Measurements from ENCODE around the gene SEMA4B. TPM values are rescaled to one million over a fixed set of nuclear protein-coding genes. Genes with fewer than 3 reads are reported as not detected.

The SEMA4B gene
- total and polyA plus RNA-seq, 9 donors, result 2.1 to 9.6 (median 7.0) TPM

DNA sequence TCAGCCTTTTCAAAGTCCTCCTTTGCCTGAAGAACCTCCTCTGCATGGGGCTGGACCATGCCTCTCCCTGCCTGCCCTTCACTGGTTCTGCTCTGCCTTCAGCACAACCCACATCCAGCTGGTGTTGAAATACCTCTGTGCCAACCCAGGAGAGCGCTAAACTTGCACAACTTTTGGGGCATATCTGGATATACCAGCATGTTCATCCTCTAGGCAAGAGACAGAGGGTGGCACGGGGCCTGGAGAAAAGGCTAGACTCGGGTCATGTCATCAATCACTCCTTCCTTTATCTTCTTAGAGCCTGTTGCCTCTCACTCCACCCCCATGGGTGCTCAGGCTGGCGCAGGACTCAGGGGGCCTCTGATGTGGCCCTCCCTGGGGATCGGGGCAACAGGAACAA is 4.8 kb downstream of the SEMA4B start:
- Histone ChIP-seq H3K4me3 (ENCODE audit: low read length) (no peak overlapping the region), H3K36me3 (ENCODE audit: control insufficient read depth, insufficient read depth, low read length) (no peaks in the 10 kb centered on the region), H3K4me1 (ENCODE audit: control insufficient read depth, insufficient read depth, low read length) (peaks cover 21% of the 10 kb centered on the region), H3K9me3 (replicated peaks; ENCODE audit: control insufficient read depth, low read depth, low read length) (no peaks in the 10 kb centered on the region), H3K27ac (ENCODE audit: low read length) (no peak overlapping the region), H3K27me3 (ENCODE audit: control insufficient read depth, insufficient read depth, low read length) (peaks cover 5% of the 10 kb centered on the region)
- 90% methylated on average over 4 of the region's 5 CpGs for WGBS (ENCODE audit: insufficient coverage)
- DNase-seq, result no peak

DNA sequence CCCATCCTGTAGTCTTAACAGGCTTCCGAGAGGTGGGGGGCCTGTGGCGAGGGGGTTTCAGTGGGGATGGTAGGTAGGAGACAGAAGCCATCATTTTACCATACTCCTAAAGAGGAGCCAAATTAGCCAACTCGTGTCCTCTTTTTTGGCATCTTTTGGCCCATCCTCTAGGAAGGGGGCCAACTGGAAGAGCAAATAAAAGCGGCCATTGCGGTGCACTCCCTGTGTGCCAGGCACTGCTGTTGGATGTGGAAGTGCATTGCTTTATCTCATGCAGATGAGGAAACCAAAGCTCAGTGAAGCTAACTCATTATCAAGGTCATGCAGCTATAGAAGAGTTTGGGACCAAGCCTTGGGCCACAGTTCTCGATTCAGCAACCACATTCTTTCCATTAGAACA is 6.1 kb downstream of the SEMA4B start:
- WGBS (ENCODE audit: insufficient coverage), result 94% methylated on average over 3 of the region's 6 CpGs
- Histone ChIP-seq H3K9me3 (replicated peaks; ENCODE audit: control insufficient read depth, low read depth, low read length) (no peaks in the 10 kb centered on the region), H3K27me3 (ENCODE audit: control insufficient read depth, insufficient read depth, low read length) (no peaks in the 10 kb centered on the region), H3K36me3 (ENCODE audit: control insufficient read depth, insufficient read depth, low read length) (no peaks in the 10 kb centered on the region), H3K4me1 (ENCODE audit: control insufficient read depth, insufficient read depth, low read length) (peaks cover 14% of the 10 kb centered on the region), H3K4me3 (ENCODE audit: low read length) (no peak overlapping the region), H3K27ac (ENCODE audit: low read length) (no peak overlapping the region)
- DNase-seq, result no peak

DNA sequence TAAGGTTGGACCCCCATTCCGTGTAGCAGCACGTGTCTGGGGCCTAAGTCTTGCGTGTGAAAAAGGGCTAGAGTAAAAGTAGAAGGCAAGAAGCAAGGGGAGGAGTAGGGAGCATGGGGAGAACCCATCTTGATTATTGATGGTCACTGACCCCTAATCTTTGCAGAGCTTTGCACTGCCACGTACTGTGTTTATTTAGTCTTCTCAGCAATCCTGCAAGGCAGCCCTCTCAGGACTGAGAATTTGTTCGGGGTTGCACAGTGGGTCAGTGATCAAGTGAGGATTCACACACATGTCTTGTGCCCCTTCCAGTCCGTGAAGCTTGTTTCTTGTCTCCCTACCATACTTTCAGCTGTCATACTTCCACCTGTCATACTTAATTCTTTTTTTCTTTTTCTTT is 7.2 kb downstream of the SEMA4B start:
- H3K4me3 ChIP-seq (ENCODE audit: low read length), result no peak overlapping the region
- no peak for DNase-seq
- no peaks in the 10 kb centered on the region for H3K27me3 ChIP-seq (ENCODE audit: control insufficient read depth, insufficient read depth, low read length)
- peaks cover 8% of the 10 kb centered on the region for H3K4me1 ChIP-seq (ENCODE audit: control insufficient read depth, insufficient read depth, low read length)
- no peaks in the 10 kb centered on the region for H3K36me3 ChIP-seq (ENCODE audit: control insufficient read depth, insufficient read depth, low read length)
- WGBS (ENCODE audit: insufficient coverage), result 88% methylated on average over 5 of the region's 6 CpGs
- no peaks in the 10 kb centered on the region for H3K9me3 ChIP-seq (replicated peaks; ENCODE audit: control insufficient read depth, low read depth, low read length)
- H3K27ac ChIP-seq (ENCODE audit: low read length), result no peak overlapping the region

DNA sequence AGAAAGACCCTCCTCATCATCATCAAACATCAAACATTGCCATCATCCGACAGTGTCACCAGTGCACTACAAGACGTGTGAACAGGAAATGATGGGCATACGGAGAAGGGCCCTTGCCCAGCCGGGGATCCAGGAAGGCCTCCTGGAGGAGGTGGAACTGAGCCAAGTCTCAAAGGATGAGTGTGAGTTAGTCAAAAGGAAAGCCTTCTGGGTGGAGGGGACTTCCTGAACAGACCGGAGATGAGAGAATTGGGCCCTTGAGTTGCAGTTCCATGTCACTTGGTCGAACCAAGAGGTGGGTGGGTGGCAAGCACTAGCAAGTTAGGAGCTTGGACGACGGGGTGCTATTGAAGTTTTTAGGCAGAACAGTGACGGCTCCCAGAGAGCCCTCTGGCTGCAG is 8.5 kb downstream of the SEMA4B start:
- 70% methylated on average over 8 of the region's 9 CpGs for WGBS (ENCODE audit: insufficient coverage)
- Histone ChIP-seq H3K27me3 (ENCODE audit: control insufficient read depth, insufficient read depth, low read length) (no peaks in the 10 kb centered on the region), H3K27ac (ENCODE audit: low read length) (no peak overlapping the region), H3K36me3 (ENCODE audit: control insufficient read depth, insufficient read depth, low read length) (no peaks in the 10 kb centered on the region), H3K4me3 (ENCODE audit: low read length) (no peak overlapping the region), H3K4me1 (ENCODE audit: control insufficient read depth, insufficient read depth, low read length) (peaks cover 5% of the 10 kb centered on the region), H3K9me3 (replicated peaks; ENCODE audit: control insufficient read depth, low read depth, low read length) (no peaks in the 10 kb centered on the region)
- no peak for DNase-seq

DNA sequence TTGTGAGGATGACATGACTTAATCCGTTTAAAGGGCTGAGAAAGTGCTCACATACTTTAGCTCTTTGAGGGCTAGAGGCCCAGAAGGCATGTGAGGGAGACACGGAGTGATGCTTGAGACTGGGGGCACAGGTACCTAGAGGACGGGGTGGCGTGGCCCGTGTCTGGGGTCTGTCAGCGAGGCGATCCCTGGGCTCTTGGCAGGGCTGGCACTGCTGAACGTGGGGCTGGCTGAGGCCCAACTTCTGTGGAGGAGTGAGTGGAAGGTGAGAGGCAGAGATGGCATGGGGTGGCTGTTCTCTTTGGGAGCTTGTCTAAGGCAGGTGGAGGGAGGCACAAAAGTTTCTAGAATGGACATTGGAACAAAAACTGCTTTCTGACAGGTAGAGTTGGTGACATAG is 9.5 kb downstream of the SEMA4B start:
- DNase-seq, result no peak
- peaks cover 5% of the 10 kb centered on the region for H3K4me1 ChIP-seq (ENCODE audit: control insufficient read depth, insufficient read depth, low read length)
- no peaks in the 10 kb centered on the region for H3K36me3 ChIP-seq (ENCODE audit: control insufficient read depth, insufficient read depth, low read length)
- H3K27me3 ChIP-seq (ENCODE audit: control insufficient read depth, insufficient read depth, low read length), result no peaks in the 10 kb centered on the region
- no peak overlapping the region for H3K4me3 ChIP-seq (ENCODE audit: low read length)
- no peak overlapping the region for H3K27ac ChIP-seq (ENCODE audit: low read length)
- 77% methylated on average over 8 of the region's 8 CpGs for WGBS (ENCODE audit: insufficient coverage)
- no peaks in the 10 kb centered on the region for H3K9me3 ChIP-seq (replicated peaks; ENCODE audit: control insufficient read depth, low read depth, low read length)

DNA sequence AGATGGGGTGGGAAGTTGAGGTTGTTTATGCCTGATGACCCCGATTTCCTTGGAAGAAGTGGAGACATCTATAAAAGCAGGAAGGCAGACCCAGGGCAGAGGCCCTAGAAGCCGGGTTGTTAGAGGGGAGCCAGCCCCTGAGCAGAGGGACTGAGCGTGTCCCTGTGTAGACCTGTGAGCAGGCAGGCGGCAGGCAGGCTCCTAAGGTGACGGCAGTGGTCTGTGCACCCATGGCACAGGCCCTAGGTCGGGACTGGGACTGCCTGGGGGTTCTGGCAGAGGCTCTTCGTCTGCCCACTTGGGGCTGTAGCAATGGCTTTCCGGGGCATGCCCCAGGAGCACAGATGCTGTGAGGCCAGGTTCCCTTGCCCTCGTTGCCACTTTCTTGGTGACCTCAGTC is 9.9 kb downstream of the SEMA4B start:
- Histone ChIP-seq H3K9me3 (replicated peaks; ENCODE audit: control insufficient read depth, low read depth, low read length) (no peaks in the 10 kb centered on the region), H3K36me3 (ENCODE audit: control insufficient read depth, insufficient read depth, low read length) (no peaks in the 10 kb centered on the region), H3K27ac (ENCODE audit: low read length) (no peak overlapping the region), H3K4me3 (ENCODE audit: low read length) (no peak overlapping the region), H3K27me3 (ENCODE audit: control insufficient read depth, insufficient read depth, low read length) (no peaks in the 10 kb centered on the region), H3K4me1 (ENCODE audit: control insufficient read depth, insufficient read depth, low read length) (peaks cover 5% of the 10 kb centered on the region)
- WGBS (ENCODE audit: insufficient coverage), result 87% methylated on average over 9 of the region's 9 CpGs
- DNase-seq, result no peak

DNA sequence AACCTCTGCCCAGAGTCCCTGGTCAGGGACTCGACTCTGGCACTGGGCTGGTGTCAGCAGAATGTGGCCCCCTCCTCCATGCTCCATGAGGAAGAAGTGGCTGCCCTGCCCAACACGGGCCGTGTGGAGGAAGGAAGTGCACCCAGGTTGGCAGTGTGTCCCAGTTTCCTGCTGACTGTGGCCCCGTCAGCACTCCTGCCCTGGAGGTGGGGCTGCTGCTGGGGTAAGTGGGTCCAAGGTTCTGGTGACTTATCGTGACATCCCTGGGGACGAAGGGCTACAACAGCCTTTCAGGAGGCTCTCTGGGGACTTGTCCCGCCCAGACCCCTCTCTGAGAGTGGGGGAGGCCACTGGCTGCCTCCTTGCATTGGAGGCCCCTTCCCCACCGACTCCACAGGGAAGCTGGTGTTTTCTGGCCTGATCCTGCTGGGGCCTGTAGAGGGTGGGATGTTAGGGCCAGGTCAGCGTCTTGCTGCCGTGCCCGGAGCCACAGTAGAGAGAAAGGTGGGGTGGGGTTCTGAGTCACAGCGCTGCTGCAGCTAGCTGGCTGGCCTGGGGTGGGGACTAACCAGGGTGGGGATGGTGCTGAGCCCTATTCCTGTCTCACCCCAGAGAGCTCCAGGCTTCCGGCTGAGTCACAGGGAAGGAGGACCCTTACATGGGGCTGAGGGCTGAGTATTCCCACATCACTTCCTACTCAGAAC is 10.5 kb downstream of the SEMA4B start:
- Histone ChIP-seq H3K9me3 (replicated peaks; ENCODE audit: control insufficient read depth, low read depth, low read length) (no peaks in the 10 kb centered on the region), H3K4me3 (ENCODE audit: low read length) (no peak overlapping the region), H3K36me3 (ENCODE audit: control insufficient read depth, insufficient read depth, low read length) (no peaks in the 10 kb centered on the region), H3K27ac (ENCODE audit: low read length) (no peak overlapping the region), H3K4me1 (ENCODE audit: control insufficient read depth, insufficient read depth, low read length) (peaks cover 5% of the 10 kb centered on the region), H3K27me3 (ENCODE audit: control insufficient read depth, insufficient read depth, low read length) (no peaks in the 10 kb centered on the region)
- DNase-seq, result no peak
- WGBS (ENCODE audit: insufficient coverage), result 42% methylated on average over 5 of the region's 13 CpGs

DNA sequence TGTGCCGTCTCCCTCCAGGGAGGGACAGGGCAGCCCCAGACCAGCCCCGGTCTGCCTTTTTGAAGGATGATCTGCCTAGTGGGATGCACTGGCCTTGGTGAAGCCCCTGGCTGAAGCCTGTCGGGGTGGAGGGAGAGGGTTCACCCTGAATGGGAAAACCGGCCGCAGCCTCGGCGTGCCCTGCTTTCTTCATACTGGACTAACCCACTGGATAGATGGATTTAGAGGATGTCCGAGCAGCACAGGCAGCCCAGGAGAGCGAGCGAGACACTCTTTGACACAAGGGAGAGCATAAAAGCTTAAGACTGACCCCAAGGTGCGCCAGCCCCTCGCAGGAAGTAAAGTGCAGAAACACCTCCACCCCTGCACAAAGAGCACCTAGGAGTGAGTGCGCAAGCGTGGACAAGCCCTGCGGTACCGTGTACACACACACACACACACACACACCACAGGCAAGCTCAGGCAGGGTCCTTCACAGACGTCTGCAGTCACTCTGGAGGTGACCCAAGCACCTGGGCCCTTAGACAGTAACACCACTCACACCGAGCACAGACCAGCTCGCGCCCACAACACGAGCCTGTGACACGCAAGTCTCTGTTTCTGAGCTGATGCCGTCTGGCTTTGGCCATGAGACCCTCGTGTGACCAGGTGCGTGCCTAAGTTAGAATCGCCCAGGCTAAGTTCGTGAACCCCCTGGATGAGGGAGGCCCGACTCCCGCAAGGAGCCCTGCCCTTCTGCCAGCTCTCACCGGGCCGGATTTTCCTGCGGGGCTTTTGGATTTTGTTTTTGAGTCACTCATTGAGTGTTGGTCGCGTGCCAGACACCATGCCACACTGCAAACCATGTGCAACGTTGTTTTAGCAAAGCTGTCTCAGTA is 11.3 kb downstream of the SEMA4B start:
- H3K4me3 ChIP-seq (ENCODE audit: low read length), result no peak overlapping the region
- H3K4me1 ChIP-seq (ENCODE audit: control insufficient read depth, insufficient read depth, low read length), result peaks cover 5% of the 10 kb centered on the region
- H3K9me3 ChIP-seq (replicated peaks; ENCODE audit: control insufficient read depth, low read depth, low read length), result no peaks in the 10 kb centered on the region
- no peaks in the 10 kb centered on the region for H3K36me3 ChIP-seq (ENCODE audit: control insufficient read depth, insufficient read depth, low read length)
- no peaks in the 10 kb centered on the region for H3K27me3 ChIP-seq (ENCODE audit: control insufficient read depth, insufficient read depth, low read length)
- 86% methylated on average over 26 of the region's 35 CpGs for WGBS (ENCODE audit: insufficient coverage)
- H3K27ac ChIP-seq (ENCODE audit: low read length), result no peak overlapping the region
- DNase-seq, result no peak

DNA sequence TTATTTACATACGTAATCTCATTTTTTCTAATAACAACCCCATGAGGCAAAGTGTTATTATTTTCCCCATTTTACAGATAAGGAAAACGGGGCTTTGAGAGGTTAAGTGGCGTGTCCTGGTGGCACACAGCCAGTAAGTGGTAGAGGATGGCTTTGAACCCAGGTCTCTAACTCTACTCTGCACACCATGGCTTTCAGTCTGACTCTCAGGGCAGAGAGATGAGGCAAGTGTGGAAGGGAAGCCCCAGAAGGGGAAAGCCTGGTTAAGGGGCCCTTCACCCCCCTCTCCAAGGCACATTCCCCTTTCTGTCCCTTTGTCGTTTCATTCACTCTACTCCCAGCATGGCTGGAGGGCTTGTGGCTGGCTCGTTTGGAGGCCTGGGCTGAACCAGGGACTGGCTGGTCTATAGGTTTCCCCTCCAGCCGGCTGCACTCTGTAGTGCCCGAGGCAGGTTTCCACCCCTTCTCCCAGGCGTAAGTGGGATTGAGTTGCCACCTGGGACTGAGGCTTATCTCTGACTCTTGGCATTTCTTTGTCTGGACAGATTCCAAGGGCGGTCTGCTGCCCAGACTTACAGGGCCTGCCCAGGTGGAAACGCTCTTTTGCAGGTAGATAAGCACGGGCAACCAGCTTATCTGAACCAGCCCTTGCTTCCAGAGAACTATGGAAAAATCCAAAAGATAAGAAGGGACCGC is 12.1 kb downstream of the SEMA4B start:
- Histone ChIP-seq H3K27ac (ENCODE audit: low read length) (no peak overlapping the region), H3K9me3 (replicated peaks; ENCODE audit: control insufficient read depth, low read depth, low read length) (no peaks in the 10 kb centered on the region), H3K27me3 (ENCODE audit: control insufficient read depth, insufficient read depth, low read length) (no peaks in the 10 kb centered on the region), H3K4me1 (ENCODE audit: control insufficient read depth, insufficient read depth, low read length) (peaks cover 5% of the 10 kb centered on the region), H3K36me3 (ENCODE audit: control insufficient read depth, insufficient read depth, low read length) (peaks cover 2% of the 10 kb centered on the region), H3K4me3 (ENCODE audit: low read length) (no peak overlapping the region)
- DNase-seq, result no peak
- WGBS (ENCODE audit: insufficient coverage), result 81% methylated on average over 7 of the region's 12 CpGs

DNA sequence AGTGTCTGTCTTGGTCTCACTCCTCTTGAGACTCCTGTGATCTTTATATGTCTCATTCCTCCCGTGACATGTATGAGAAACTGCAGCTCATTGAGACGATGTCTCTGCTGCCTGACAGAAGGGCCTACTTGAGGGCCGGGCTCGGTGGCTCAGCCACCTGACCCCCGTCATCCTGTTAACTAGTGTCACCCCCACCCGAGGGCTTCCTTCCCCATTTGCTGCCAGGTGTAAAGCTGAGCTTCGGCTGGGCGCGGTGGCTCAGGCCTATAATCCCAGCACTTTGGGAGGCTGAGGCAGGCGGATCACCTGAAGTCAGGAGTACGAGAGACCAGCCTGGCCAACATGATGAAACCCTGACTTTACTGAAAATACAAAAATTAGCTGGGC is 12.7 kb downstream of the SEMA4B start:
- peaks cover 5% of the 10 kb centered on the region for H3K4me1 ChIP-seq (ENCODE audit: control insufficient read depth, insufficient read depth, low read length)
- peaks cover 3% of the 10 kb centered on the region for H3K36me3 ChIP-seq (ENCODE audit: control insufficient read depth, insufficient read depth, low read length)
- H3K9me3 ChIP-seq (replicated peaks; ENCODE audit: control insufficient read depth, low read depth, low read length), result no peaks in the 10 kb centered on the region
- H3K4me3 ChIP-seq (ENCODE audit: low read length), result no peak overlapping the region
- no peaks in the 10 kb centered on the region for H3K27me3 ChIP-seq (ENCODE audit: control insufficient read depth, insufficient read depth, low read length)
- WGBS (ENCODE audit: insufficient coverage), result 87% methylated on average over 11 of the region's 11 CpGs
- DNase-seq, result no peak
- no peak overlapping the region for H3K27ac ChIP-seq (ENCODE audit: low read length)

Data from muscle of leg (tissue), 11 donors.